T-cell (primary cell): Measurements from ENCODE around the gene VSIG2. TPM values are rescaled to one million over a fixed set of nuclear protein-coding genes. Genes with fewer than 3 reads are reported as not detected.

ENCODE experiments used
- ATAC-seq, 4 experiments: fragments of 200-7000 bp in 3 of 4; fragments of 150-1000 bp in 1 of 4; cut with Tn5 transposase; replicated peaks in 1 of 4; 1 replicate in 3 of 4; 2 replicates in 1 of 4; pipeline ENCODE4 v1.10.0; 2021; ENCODE audit warnings: moderate library complexity in 3 of 4, mild to moderate bottlenecking in 2 of 4, moderate number of reproducible peaks in 1 of 4
- CTCF ChIA-PET, 2 donors: fragments of 300-600 bp; sonication (Branson Sonifier 250); formaldehyde crosslinking; loops; one replicate each; lab custom pipeline; 2022; ENCODE audit warnings: antibody characterized with exemption in 2 of 2; lab: Charles Lee
- POLR2A ChIA-PET, 2 donors: fragments of 300-600 bp; sonication (Branson Sonifier 250); formaldehyde crosslinking; loops; one replicate each; lab custom pipeline; 2022; ENCODE audit warnings: antibody characterized with exemption in 2 of 2; lab: Charles Lee
- DNase-seq, 35 experiments: peaks; one replicate each; pipeline versions ENCODE4 v3.0.0 to v3.0.0-alpha.2; 2013 to 2023
- H3K27ac ChIP-seq: one replicate; pipeline ENCODE4 v1.5.1; 2013; ENCODE audit warnings: low read length
- H3K27me3 ChIP-seq, 2 experiments: replicated peaks in 1 of 2; 1 replicate in 1 of 2; 2 replicates in 1 of 2; pipeline versions ENCODE4 v1.6.1 to v1.7.0; 2013; ENCODE audit warnings: low read length in 1 of 2, mixed read lengths in 1 of 2; ENCODE audit not compliant: control insufficient read depth in 2 of 2, insufficient read depth in 2 of 2; ENCODE audit errors: extremely low read depth in 1 of 2
- H3K36me3 ChIP-seq, 2 donors: 1 replicate in 1 of 2; 2 replicates in 1 of 2; pipeline versions ENCODE4 v1.6.1 to v1.7.0; 2013; ENCODE audit warnings: low read length in 1 of 2; ENCODE audit not compliant: control insufficient read depth in 2 of 2, insufficient read depth in 1 of 2; ENCODE audit errors: extremely low read depth in 1 of 2
- H3K4me1 ChIP-seq, 2 experiments: 1 replicate in 1 of 2; 2 replicates in 1 of 2; pipeline versions ENCODE4 v1.6.1 to v1.7.0; 2013; ENCODE audit warnings: low read length in 2 of 2, mixed read lengths in 1 of 2; ENCODE audit not compliant: insufficient read depth in 2 of 2, control insufficient read depth in 1 of 2; ENCODE audit errors: extremely low read depth in 1 of 2
- H3K4me3 ChIP-seq, 2 donors: 1 replicate in 1 of 2; 2 replicates in 1 of 2; pipeline versions ENCODE4 v1.5.1 to v1.7.0; 2013; ENCODE audit warnings: mild to moderate bottlenecking in 2 of 2, low read length in 1 of 2, moderate library complexity in 1 of 2; ENCODE audit not compliant: control insufficient read depth in 1 of 2; ENCODE audit errors: extremely low read depth in 1 of 2
- H3K9me3 ChIP-seq: 2 replicates; pipeline ENCODE4 v1.7.0; 2013
- H3K27ac Mint-ChIP-seq, 2 donors: one replicate each; pipeline ENCODE4 v1.8.0; 2020 to 2021; ENCODE audit warnings: mild to moderate bottlenecking in 2 of 2, mixed read lengths in 2 of 2
- H3K27me3 Mint-ChIP-seq, 2 donors: one replicate each; pipeline ENCODE4 v1.8.0; 2021 to 2022; ENCODE audit warnings: mixed read lengths in 2 of 2
- H3K36me3 Mint-ChIP-seq: one replicate; pipeline ENCODE4 v1.8.0; 2021; ENCODE audit warnings: mixed read lengths
- H3K4me1 Mint-ChIP-seq, 3 donors: one replicate each; pipeline ENCODE4 v1.8.0; 2020 to 2022; ENCODE audit warnings: mixed read lengths in 3 of 3, mild to moderate bottlenecking in 1 of 3
- H3K4me3 Mint-ChIP-seq, 3 donors: one replicate each; pipeline ENCODE4 v1.8.0; 2020 to 2022; ENCODE audit warnings: mild to moderate bottlenecking in 3 of 3, mixed read lengths in 3 of 3, moderate library complexity in 3 of 3
- H3K9me3 Mint-ChIP-seq, 3 donors: one replicate each; pipeline ENCODE4 v1.8.0; 2020 to 2022; ENCODE audit warnings: mixed read lengths in 3 of 3
- WGBS: methylation state at CpG from one replicate; pipeline ENCODE4 v1.1.5; 2013; ENCODE audit warnings: missing lambda C conversion rate; ENCODE audit not compliant: insufficient coverage; 5-methylcytosine and 5-hydroxymethylcytosine counted together
- total RNA-seq, 35 experiments: library from RNA in 6 of 35; stranded (reverse) in 6 of 35; fragments of 120-200 nt in 1 of 35; gene quantifications; one replicate each; pipeline versions ENCODE4 v1.2.1 to v1.2.4 and lab custom pipeline; 2013 to 2026

The VSIG2 gene
- total RNA-seq, 5 donors from 2014 or later (not counting 1 experiment from before 2014, with no cell fraction given): 0.66 to 1.6 (median 0.98) TPM

- Histone ChIP-seq H3K27ac (no peak overlapping the region), H3K4me1 (peaks cover 19 to 55% of the 10 kb centered on the region in 2 experiments), H3K4me3 (peak overlapping the region; percentile 47 to 89), H3K36me3 (no peaks in the 10 kb centered on the region), H3K9me3 (no peaks in the 10 kb centered on the region), H3K27me3 (peaks cover 0 to 62% of the 10 kb centered on the region in 2 experiments)
- Mint-ChIP-seq H3K27ac (no peak overlapping the region), H3K4me3 (peak overlapping the region; percentile 67 to 84 (median 70)), H3K4me1 (peaks cover 26 to 45% (median 27%) of the 10 kb centered on the region in 3 donors), H3K9me3 (no peaks in the 10 kb centered on the region), H3K27me3 (peaks cover 24 to 48% of the 10 kb centered on the region in 2 donors), H3K36me3 (peaks cover 3% of the 10 kb centered on the region)
- POLR2A ChIA-PET: no interaction called here
- DNase-seq: peak in 1 of 35 experiments; percentile 31
- CTCF ChIA-PET: interaction anchor here (0.6 to 4.6 kb wide), 9 partner anchors 9 to 1522 kb away, joined by 3 to 45 read pairs (median 5); partner anchors contain the start of gene VSIG2 (in 1 of the 2)
- WGBS: 19% methylated on average over 8 of the region's 25 CpGs
- no peak for ATAC-seq
Measured at GRCh38 chr11:124761301-124762104, 9.4 kb upstream of the VSIG2 start.

DNA sequence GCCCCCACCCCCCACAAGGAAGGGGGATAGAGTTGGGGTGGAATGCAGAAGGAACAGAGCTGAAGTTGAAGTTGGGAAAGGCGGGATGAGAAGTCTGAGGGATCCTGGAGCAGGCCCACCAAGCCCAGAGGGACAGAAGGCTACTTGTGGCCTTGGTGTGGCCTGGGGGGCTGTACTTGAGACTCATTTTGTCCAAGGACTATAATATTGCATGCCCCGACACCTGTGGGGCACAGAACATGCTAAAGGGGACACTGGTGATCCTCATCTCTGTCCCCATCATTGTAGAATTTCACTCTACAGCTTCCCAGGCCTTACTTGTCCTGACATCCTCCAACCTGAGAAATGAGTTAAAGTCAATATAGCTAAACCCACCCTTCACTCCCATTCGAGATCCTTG is 8.8 kb upstream of the VSIG2 start:
- POLR2A ChIA-PET: no interaction called here

GRCh38 chr11:124760205-124760652 is 8.2 kb upstream of the VSIG2 start:
- Mint-ChIP-seq H3K27me3 (peaks cover 29 to 55% of the 10 kb centered on the region in 2 donors), H3K9me3 (no peaks in the 10 kb centered on the region), H3K4me3 (peak overlapping the region; percentile 22 to 74 (median 25)), H3K27ac (no peak overlapping the region), H3K4me1 (peaks cover 26 to 48% (median 27%) of the 10 kb centered on the region in 3 donors), H3K36me3 (no peaks in the 10 kb centered on the region)
- ChIA-PET POLR2A (no interaction called here), CTCF (interaction anchor here in 1 of 2 donors (0.6 kb wide), 1 partner anchor 116 kb away, joined by 3 read pairs; no protein-coding TSS in a partner anchor)
- DNase-seq: no peak
- H3K27ac ChIP-seq: no peak overlapping the region
- no peaks in the 10 kb centered on the region for H3K9me3 ChIP-seq
- H3K27me3 ChIP-seq: peaks cover 0 to 69% of the 10 kb centered on the region in 2 experiments
- 38% methylated on average over 24 of the region's 25 CpGs for WGBS
- ATAC-seq: no peak
- peaks cover 19 to 55% of the 10 kb centered on the region in 2 experiments for H3K4me1 ChIP-seq
- H3K36me3 ChIP-seq: no peaks in the 10 kb centered on the region
- no peak overlapping the region for H3K4me3 ChIP-seq

More for the DNA sequence above, 8.8 kb upstream of the VSIG2 start:
- Mint-ChIP-seq H3K27me3 (peaks cover 29 to 55% of the 10 kb centered on the region in 2 donors), H3K27ac (peak overlapping the region in 1 of 2 donors; percentile 36), H3K4me3 (peak overlapping the region; percentile 25 to 74 (median 34)), H3K4me1 (peaks cover 26 to 48% (median 27%) of the 10 kb centered on the region in 3 donors), H3K9me3 (no peaks in the 10 kb centered on the region), H3K36me3 (no peaks in the 10 kb centered on the region)
- WGBS: 93% methylated on average over 2 of the region's 3 CpGs
- CTCF ChIA-PET: interaction anchor here (0.6 to 4.6 kb wide), 5 partner anchors 13 to 116 kb away, joined by 3 to 45 read pairs (median 3); no protein-coding TSS in a partner anchor
- no peak overlapping the region for H3K27ac ChIP-seq
- peaks cover 19 to 55% of the 10 kb centered on the region in 2 experiments for H3K4me1 ChIP-seq
- H3K36me3 ChIP-seq: no peaks in the 10 kb centered on the region
- ATAC-seq (no peak), DNase-seq (no peak)
- H3K27me3 ChIP-seq: peaks cover 0 to 69% of the 10 kb centered on the region in 2 experiments
- no peaks in the 10 kb centered on the region for H3K9me3 ChIP-seq
- H3K4me3 ChIP-seq: no peak overlapping the region

DNA sequence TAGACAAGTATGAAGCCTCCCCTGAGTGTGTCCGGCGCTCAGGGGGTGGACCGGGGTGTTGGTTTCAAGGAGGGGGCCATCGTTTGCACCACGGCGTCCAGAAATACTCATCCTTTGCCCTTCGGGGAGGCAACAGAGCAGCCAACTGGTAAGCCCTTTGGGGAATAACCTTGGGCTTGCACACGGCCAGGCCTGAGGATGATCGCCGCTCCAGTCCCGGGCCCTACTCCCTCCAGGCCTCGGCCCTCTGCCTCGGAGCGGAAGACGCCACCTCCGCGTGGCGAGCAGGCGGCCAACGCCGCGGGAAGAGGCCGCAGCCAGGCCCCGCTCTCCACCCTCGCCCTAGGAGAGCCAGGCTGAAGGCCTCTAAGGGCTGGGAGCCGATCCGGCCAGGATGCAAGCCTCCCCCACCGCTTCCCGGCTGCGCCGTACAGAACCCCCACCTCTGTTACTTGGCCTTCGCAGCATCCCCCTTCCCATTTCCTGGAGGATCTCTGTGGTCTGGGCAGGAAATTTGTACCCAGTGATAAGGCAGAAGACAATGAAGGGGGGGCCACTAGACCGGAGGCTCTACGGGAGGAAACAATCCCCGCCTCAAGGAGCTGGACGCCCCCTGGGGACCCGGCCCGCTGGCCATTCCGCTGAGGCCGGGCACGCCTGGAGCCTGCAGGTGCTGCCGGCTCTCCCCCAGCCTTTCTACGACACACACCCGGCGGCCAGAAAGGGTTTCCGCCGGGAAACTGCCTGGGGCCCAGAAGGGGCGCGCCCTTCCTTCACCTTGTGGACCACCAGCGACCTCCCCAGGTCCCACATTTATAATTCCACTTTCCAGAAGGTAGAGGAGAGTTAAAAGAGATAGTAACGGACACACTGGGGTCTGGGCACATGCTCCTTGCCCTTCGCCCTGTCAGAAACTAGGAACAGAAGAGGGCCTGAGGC is 7.5 kb upstream of the VSIG2 start:
- WGBS: 34% methylated on average over 29 of the region's 52 CpGs
- Histone ChIP-seq H3K27ac (no peak overlapping the region), H3K4me3 (peak overlapping the region in 1 of 2 donors; percentile 67), H3K36me3 (no peaks in the 10 kb centered on the region), H3K9me3 (no peaks in the 10 kb centered on the region), H3K27me3 (peaks cover 0 to 72% of the 10 kb centered on the region in 2 experiments), H3K4me1 (peaks cover 19 to 55% of the 10 kb centered on the region in 2 experiments)
- peak overlapping the region; percentile 22 to 74 (median 34) for H3K4me3 Mint-ChIP-seq
- ChIA-PET POLR2A (interaction anchor here in 1 of 2 donors (0.6 kb wide), 1 partner anchor 77 kb away, joined by 3 read pairs; no protein-coding TSS in a partner anchor), CTCF (interaction anchor here (1.4 to 2.1 kb wide), 4 partner anchors 13 to 90 kb away, joined by 4 to 13 read pairs (median 4); no protein-coding TSS in a partner anchor)
- H3K4me1 Mint-ChIP-seq: peaks cover 26 to 48% (median 27%) of the 10 kb centered on the region in 3 donors
- H3K9me3 Mint-ChIP-seq: no peaks in the 10 kb centered on the region
- no peak overlapping the region for H3K27ac Mint-ChIP-seq
- peak in 1 of 35 experiments; percentile 12 for DNase-seq
- H3K27me3 Mint-ChIP-seq: peaks cover 29 to 55% of the 10 kb centered on the region in 2 donors
- ATAC-seq: no peak
- H3K36me3 Mint-ChIP-seq: no peaks in the 10 kb centered on the region

GRCh38 chr11:124758355-124759265 is 6.6 kb upstream of the VSIG2 start:
- Mint-ChIP-seq H3K4me1 (peaks cover 26 to 46% (median 27%) of the 10 kb centered on the region in 3 donors), H3K36me3 (no peaks in the 10 kb centered on the region), H3K9me3 (no peaks in the 10 kb centered on the region), H3K4me3 (peak overlapping the region; percentile 64 to 74 (median 71)), H3K27me3 (peaks cover 29 to 56% of the 10 kb centered on the region in 2 donors), H3K27ac (peak overlapping the region in 1 of 2 donors; percentile 77)
- Histone ChIP-seq H3K9me3 (no peaks in the 10 kb centered on the region), H3K4me3 (peak overlapping the region; percentile 9 to 67), H3K4me1 (peaks cover 19 to 55% of the 10 kb centered on the region in 2 experiments), H3K36me3 (no peaks in the 10 kb centered on the region), H3K27me3 (peaks cover 0 to 81% of the 10 kb centered on the region in 2 experiments), H3K27ac (no peak overlapping the region)
- 32% methylated on average over 45 of the region's 53 CpGs for WGBS
- ChIA-PET POLR2A (interaction anchor here in 1 of 2 donors (0.6 kb wide), 1 partner anchor 78 kb away, joined by 3 read pairs; no protein-coding TSS in a partner anchor), CTCF (interaction anchor here (0.5 to 2.1 kb wide), 5 partner anchors 12 to 134 kb away, joined by 3 to 13 read pairs (median 4); no protein-coding TSS in a partner anchor)
- ATAC-seq: peak; percentile 63 to 69 (median 66)
- DNase-seq: peak in 34 of 35 experiments; percentile 42 to 76 (median 58)
